Mucosa of descending colon (tissue), 3 donors: ENCODE measurements around the gene WWC2. TPM values are rescaled to one million over a fixed set of nuclear protein-coding genes. Genes with fewer than 3 reads are reported as not detected.
A peak's percentile ranks its signal among the peaks of the same experiment; 100 is the strongest.

ENCODE experiments used
- ATAC-seq: fragments of 200-7000 bp; cut with Tn5 transposase; one replicate; pipeline ENCODE4 v1.9.1; 2020; ENCODE audit warnings: mild to moderate bottlenecking, moderate library complexity
- DNase-seq, 3 donors: peaks; one replicate each; pipeline ENCODE4 v3.0.0-alpha.2; 2020
- H3K36me3 ChIP-seq: fragments of 200-600 bp; one replicate; pipeline ENCODE4 v1.8.0; 2021; ENCODE audit warnings: low read depth, mild to moderate bottlenecking
- H3K4me1 ChIP-seq: fragments of 200-600 bp; one replicate; pipeline ENCODE4 v1.8.0; 2021; ENCODE audit warnings: low read depth, mild to moderate bottlenecking
- H3K4me3 ChIP-seq: fragments of 200-600 bp; one replicate; pipeline ENCODE4 v1.8.0; 2021; ENCODE audit warnings: mild to moderate bottlenecking
- H3K9me3 ChIP-seq: fragments of 200-600 bp; one replicate; pipeline ENCODE4 v1.8.0; 2021; ENCODE audit warnings: mild to moderate bottlenecking
- CTCF ChIP-seq: fragments of 200-600 bp; IDR thresholded peaks from one replicate; pipeline ENCODE4 v1.8.0; 2022; ENCODE audit warnings: antibody characterized with exemption, mild to moderate bottlenecking
- intact Hi-C, 2 donors: fragments of 100-400 bp; cut with DNase I in 1 of 2; cut with micrococcal nuclease in 1 of 2; formaldehyde crosslinking; loops; one replicate each; pipeline versions ENCODE4 v1.11.0 to v1.11.1; 2022; cut with DNase I, micrococcal nuclease
- long read RNA-seq, 2 donors: library from polyadenylated mRNA; unstranded; transcript quantifications; one replicate each; pipeline ENCODE4 v2.0.0, GENCODE V29; 2019 to 2021
- total RNA-seq, 3 donors: library from RNA; stranded (reverse); fragmentation: NEBNext Ultra II Directional in 2 of 3; extraction: Animal tissue kit (Norgen Biotek cat#: 25700) in 2 of 3; gene quantifications; one replicate each; pipeline versions ENCODE4 v1.2.1 to v1.2.4, GENCODE V29; 2021 to 2023
- donor health status: DM: no; HTN: no; CAD: no; lungs with moderate emphysema.
- donor health status: DM: no; HTN: no; CAD: no.
- donor health status: DM: no; HTN: yes; CAD: no.

The WWC2 gene
- 10 to 100 TPM in 1 of 3 donors, 1 to 10 TPM in 2; 6.4 to 31.2 (median 7.7) TPM for total RNA-seq
- long read RNA-seq, donor 1, full-length matches to known transcripts: 8 of 16 reads
- long read RNA-seq, donor 1, partial matches to known transcripts: 5 of 16 reads
- long read RNA-seq, donor 1, other reads (novel, unspliced or antisense): 3 of 16 reads
- long read RNA-seq, donor 2, partial matches to known transcripts: 1 of 1 reads
- long read RNA-seq, donor 2, other reads (novel, unspliced or antisense): 0 of 1 reads

GRCh38 chr4:183098723-183099536 lies at the start of gene WWC2:
Gene WWC2 (plus strand): TSS chr4:183099257. CDS start chr4:183099492, 235 bp downstream.
- no peak for TF ChIP-seq CTCF
- H3K9me3 ChIP-seq: no peaks in the 10 kb centered on the region
- ATAC-seq (peak; percentile 94), DNase-seq (peak; percentile 82 to 88 (median 87))
- peak within 1 kb of the TSS; percentile 32 for H3K4me3 ChIP-seq
- H3K36me3 ChIP-seq: no peaks in the 10 kb centered on the region
- peaks cover 20% of the 10 kb centered on the region for H3K4me1 ChIP-seq
- intact Hi-C loops: no loop called here

GRCh38 chr4:183053681-183054080 lies 45.4 kb upstream of the WWC2 start:
- intact Hi-C loops: no loop called here
- no peak for TF ChIP-seq CTCF
- no peaks in the 10 kb centered on the region for H3K9me3 ChIP-seq
- peaks cover 10% of the 10 kb centered on the region for H3K4me1 ChIP-seq
- ATAC-seq (no peak), DNase-seq (no peak)
- no peaks in the 10 kb centered on the region for H3K36me3 ChIP-seq
- H3K4me3 ChIP-seq: no peak overlapping the region

GRCh38 chr4:183057255-183057654 lies 41.8 kb upstream of the WWC2 start:
- H3K4me3 ChIP-seq: no peak overlapping the region
- intact Hi-C loops: no loop called here
- ATAC-seq: peak; percentile 70
- no peaks in the 10 kb centered on the region for H3K36me3 ChIP-seq
- no peak for TF ChIP-seq CTCF
- H3K4me1 ChIP-seq: peaks cover 10% of the 10 kb centered on the region
- DNase-seq: peak in 1 of 3 donors; percentile 32
- no peaks in the 10 kb centered on the region for H3K9me3 ChIP-seq

- intact Hi-C loops: loop anchor here in 1 of 2 donors (10.0 kb wide), 1 partner anchor 115 kb away; no protein-coding TSS in a partner anchor
- no peak overlapping the region for H3K4me3 ChIP-seq
- ATAC-seq (no peak), DNase-seq (no peak)
- no peaks in the 10 kb centered on the region for H3K36me3 ChIP-seq
- peaks cover 10% of the 10 kb centered on the region for H3K4me1 ChIP-seq
- TF ChIP-seq CTCF: no peak
- no peaks in the 10 kb centered on the region for H3K9me3 ChIP-seq
Measured at GRCh38 chr4:183059797-183060196, 39.3 kb upstream of the WWC2 start.

- DNase-seq (no peak), ATAC-seq (no peak)
- intact Hi-C loops: loop anchor here in 1 of 2 donors (10.0 kb wide), 1 partner anchor 124 kb away; no protein-coding TSS in a partner anchor
- Histone ChIP-seq H3K4me1 (no peaks in the 10 kb centered on the region), H3K36me3 (no peaks in the 10 kb centered on the region), H3K9me3 (no peaks in the 10 kb centered on the region), H3K4me3 (no peak overlapping the region)
- no peak for TF ChIP-seq CTCF
Measured at GRCh38 chr4:183068502-183068901, 30.6 kb upstream of the WWC2 start.
